ENCODE measurements around the gene C1QB.

C1QB gene

GRCh38 chr1:22635436-22635835 lies 17.6 kb upstream of the C1QB start:
- DNase-seq, result no peak

- DNase-seq, result no peak
Measured at GRCh38 chr1:22636353-22636752, 16.7 kb upstream of the C1QB start, which contains the start of gene C1QA. Gene C1QA (plus strand): TSS chr1:22636628. CDS start chr1:22637617, 989 bp downstream.

GRCh38 chr1:22636927-22637326 lies 16.1 kb upstream of the C1QB start:
- peak; percentile 52 for DNase-seq

- DNase-seq, result no peak
Measured at GRCh38 chr1:22637907-22638445, 15.1 kb upstream of the C1QB start.

GRCh38 chr1:22638476-22639234 lies 14.4 kb upstream of the C1QB start:
- DNase-seq, result no peak

- DNase-seq, result no peak
Measured at GRCh38 chr1:22639286-22639685, 13.8 kb upstream of the C1QB start.

GRCh38 chr1:22641247-22641646 lies 11.8 kb upstream of the C1QB start:
- no peak for DNase-seq

GRCh38 chr1:22641906-22642636 lies 11.0 kb upstream of the C1QB start:
- DNase-seq, result peak; percentile 17

GRCh38 chr1:22643381-22643780 lies 9.7 kb upstream of the C1QB start, which contains the start of gene C1QC:
Gene C1QC (plus strand): TSS chr1:22643633. CDS start chr1:22644024, 391 bp downstream.
- no peak for DNase-seq

- no peak for DNase-seq
Measured at GRCh38 chr1:22643928-22644327, 9.1 kb upstream of the C1QB start.

- DNase-seq, result no peak
Measured at GRCh38 chr1:22645931-22646330, 7.1 kb upstream of the C1QB start.

- no peak for DNase-seq
Measured at GRCh38 chr1:22646384-22646783, 6.7 kb upstream of the C1QB start.

- no peak for DNase-seq
Measured at GRCh38 chr1:22650089-22650693, 2.8 kb upstream of the C1QB start.

GRCh38 chr1:22651941-22652856 lies 837 bp upstream of the C1QB start:
- DNase-seq, result no peak

- DNase-seq, result no peak
Measured at GRCh38 chr1:22654692-22655091, 1.7 kb downstream of the C1QB start.

GRCh38 chr1:22658385-22659163 lies 5.5 kb downstream of the C1QB start:
- DNase-seq, result no peak

- no peak for DNase-seq
Measured at GRCh38 chr1:22660716-22661241, 7.7 kb downstream of the C1QB start.

- no peak for DNase-seq
Measured at GRCh38 chr1:22661880-22662279, 8.8 kb downstream of the C1QB start.

GRCh38 chr1:22662318-22662717 lies 9.3 kb downstream of the C1QB start:
- DNase-seq, result peak; percentile 25

GRCh38 chr1:22662986-22663408 lies 10.0 kb downstream of the C1QB start:
- DNase-seq, result no peak

- no peak for DNase-seq
Measured at GRCh38 chr1:22665752-22666151, 12.7 kb downstream of the C1QB start.
